IMR-90 (cell line): Measurements from ENCODE around the gene RNF182. TPM values are rescaled to one million over a fixed set of nuclear protein-coding genes. Genes with fewer than 3 reads are reported as not detected.
A peak's percentile ranks its signal among the peaks of the same experiment; 100 is the strongest.

Experiments
- ATAC-seq: fragments of 200-7000 bp; cut with Tn5 transposase; 2 replicates; pipeline ENCODE4 v1.9.1; 2020; ENCODE audit warnings: low read depth, mild to moderate bottlenecking, moderate library complexity
- BruUV-seq: library from RNA; stranded (reverse); fragments of 400-500 nt; replicated peaks from 2 replicates; lab custom pipeline; 2021; lab: Mats Ljungman, UMichigan
- CTCF ChIA-PET: fragments of 300-600 bp; formaldehyde crosslinking; extraction: SDS; loops from one replicate; lab custom pipeline; 2021; ENCODE audit warnings: antibody characterized with exemption; lab: Yijun Ruan, JAX
- POLR2A ChIA-PET: fragments of 300-600 bp; sonication (Branson Sonifier 250); formaldehyde crosslinking; loops from one replicate; lab custom pipeline; 2022; ENCODE audit warnings: antibody characterized with exemption; ENCODE audit not compliant: unreplicated experiment; lab: Charles Lee
- DNase-seq: peaks from one replicate; pipeline ENCODE4 v3.0.0; 2013
- H2AFZ ChIP-seq: replicated peaks from 2 replicates; pipeline ENCODE3; 2013; ENCODE audit warnings: low read length, mild to moderate bottlenecking; ENCODE audit not compliant: poor library complexity
- H2AK5ac ChIP-seq: 2 replicates; pipeline ENCODE4 v1.6.1; 2013; ENCODE audit warnings: low read depth, low read length, inconsistent platforms
- H2AK9ac ChIP-seq: replicated peaks from 2 replicates; pipeline ENCODE3; 2013; ENCODE audit warnings: mild to moderate bottlenecking, low read depth, low read length, moderate library complexity; ENCODE audit not compliant: poor library complexity
- H2BK120ac ChIP-seq: 2 replicates; pipeline ENCODE4 v1.6.1; 2013; ENCODE audit warnings: low read depth, low read length, inconsistent platforms
- H2BK15ac ChIP-seq: 3 replicates; pipeline ENCODE4 v1.6.1; 2013; ENCODE audit warnings: low read depth, low read length, inconsistent platforms
- H2BK20ac ChIP-seq: 2 replicates; pipeline ENCODE4 v1.6.1; 2013; ENCODE audit warnings: low read depth, mild to moderate bottlenecking, inconsistent platforms, low read length, moderate library complexity
- H2BK5ac ChIP-seq: 2 replicates; pipeline ENCODE4 v1.6.1; 2013; ENCODE audit warnings: mild to moderate bottlenecking, low read depth, low read length, inconsistent platforms; ENCODE audit not compliant: poor library complexity, severe bottlenecking
- H3K14ac ChIP-seq: replicated peaks from 2 replicates; pipeline ENCODE4 v1.6.1; 2013; ENCODE audit warnings: low read depth, low read length, inconsistent platforms
- H3K18ac ChIP-seq: 2 replicates; pipeline ENCODE4 v1.6.1; 2013; ENCODE audit warnings: low read depth, low read length, control low read depth
- H3K23ac ChIP-seq: 2 replicates; pipeline ENCODE4 v1.6.1; 2013; ENCODE audit warnings: low read depth, low read length, inconsistent platforms
- H3K27ac ChIP-seq: 2 replicates; pipeline ENCODE4 v1.5.1; 2013; ENCODE audit warnings: mild to moderate bottlenecking, control low read depth, low read length; ENCODE audit not compliant: insufficient read depth
- H3K27me3 ChIP-seq: 2 replicates; pipeline ENCODE4 v1.6.1; 2013; ENCODE audit warnings: low read length; ENCODE audit not compliant: control insufficient read depth, insufficient read depth
- H3K36me3 ChIP-seq: 2 replicates; pipeline ENCODE4 v1.6.1; 2013; ENCODE audit warnings: low read length, mixed read lengths; ENCODE audit not compliant: control insufficient read depth, insufficient read depth
- H3K4ac ChIP-seq: 2 replicates; pipeline ENCODE4 v1.6.1; 2013; ENCODE audit warnings: low read depth, low read length, inconsistent platforms
- H3K4me1 ChIP-seq: 2 replicates; pipeline ENCODE4 v1.6.1; 2013; ENCODE audit warnings: low read length, mixed read lengths; ENCODE audit not compliant: control insufficient read depth, insufficient read depth
- H3K4me2 ChIP-seq: 2 replicates; pipeline ENCODE4 v1.6.1; 2013; ENCODE audit warnings: low read depth, mild to moderate bottlenecking, control low read depth, low read length, moderate library complexity
- H3K4me3 ChIP-seq: 2 replicates; pipeline ENCODE4 v1.5.1; 2013; ENCODE audit warnings: low read depth, mild to moderate bottlenecking, control low read depth, low read length, moderate library complexity; ENCODE audit not compliant: insufficient read depth
- H3K56ac ChIP-seq: 2 replicates; pipeline ENCODE4 v1.6.1; 2013; ENCODE audit warnings: low read length, inconsistent platforms; ENCODE audit not compliant: insufficient read depth; ENCODE audit errors: extremely low read depth
- H3K79me1 ChIP-seq, 2 experiments: 2 replicates each; pipeline ENCODE4 v1.6.1; 2013; ENCODE audit warnings: low read length in 2 of 2, inconsistent platforms in 1 of 2, low read depth in 1 of 2
- H3K9ac ChIP-seq: 2 replicates; pipeline ENCODE4 v1.6.1; 2013; ENCODE audit warnings: low read depth, low read length, control low read depth
- H3K9me1 ChIP-seq: 2 replicates; pipeline ENCODE4 v1.6.1; 2013; ENCODE audit warnings: low read length, inconsistent platforms; ENCODE audit not compliant: insufficient read depth
- H3K9me3 ChIP-seq: 2 replicates; pipeline ENCODE4 v1.6.1; 2013; ENCODE audit warnings: low read length; ENCODE audit not compliant: control insufficient read depth, insufficient read depth
- H4K20me1 ChIP-seq: 2 replicates; pipeline ENCODE4 v1.6.1; 2013; ENCODE audit warnings: low read length, inconsistent platforms; ENCODE audit not compliant: insufficient read depth
- H4K5ac ChIP-seq: 2 replicates; pipeline ENCODE4 v1.6.1; 2013; ENCODE audit warnings: mild to moderate bottlenecking, low read depth, low read length, control low read depth
- H4K8ac ChIP-seq, 2 experiments: 2 replicates each; pipeline ENCODE4 v1.6.1; 2013; ENCODE audit warnings: low read depth in 2 of 2, low read length in 2 of 2, control low read depth in 1 of 2, inconsistent platforms in 1 of 2
- H4K91ac ChIP-seq: 2 replicates; pipeline ENCODE4 v1.6.1; 2013; ENCODE audit warnings: low read depth, low read length, inconsistent platforms; ENCODE audit not compliant: insufficient read depth
- BHLHE40 ChIP-seq: fragments of 150-350 bp; IDR thresholded peaks from 2 replicates; pipeline ENCODE4 v1.6.1; 2016; ENCODE audit warnings: mild to moderate bottlenecking, low read depth, low read length
- CEBPB ChIP-seq: IDR thresholded peaks from 2 replicates; pipeline ENCODE4 v1.6.1; 2012; ENCODE audit warnings: low read depth, low read length, improper control_type of control experiment
- CTCF ChIP-seq: conservative IDR thresholded peaks from 2 replicates; pipeline ENCODE4 v1.5.1; 2012; ENCODE audit warnings: mild to moderate bottlenecking, low read depth, low read length, improper control_type of control experiment
- ELK1 ChIP-seq: fragments of 150-350 bp; IDR thresholded peaks from 2 replicates; pipeline ENCODE4 v1.6.1; 2016; ENCODE audit warnings: low read depth, mild to moderate bottlenecking, low read length, moderate library complexity, borderline replicate concordance
- FOS ChIP-seq: fragments of 150-350 bp; IDR thresholded peaks from 2 replicates; pipeline ENCODE4 v1.6.1; 2016; ENCODE audit warnings: low read depth, low read length
- MAFK ChIP-seq: IDR thresholded peaks from 2 replicates; pipeline ENCODE4 v1.6.1; 2012; ENCODE audit warnings: low read depth, low read length, improper control_type of control experiment
- MAZ ChIP-seq: IDR thresholded peaks from 2 replicates; pipeline ENCODE4 v1.6.1; 2012; ENCODE audit warnings: low read depth, mild to moderate bottlenecking, low read length, improper control_type of control experiment, moderate library complexity, borderline replicate concordance
- MXI1 ChIP-seq: IDR thresholded peaks from 2 replicates; pipeline ENCODE4 v1.6.1; 2012; ENCODE audit warnings: low read depth, mild to moderate bottlenecking, low read length, moderate library complexity, borderline replicate concordance
- POLR2A ChIP-seq: IDR thresholded peaks from 2 replicates; pipeline ENCODE4 v1.6.1; 2012; ENCODE audit warnings: mild to moderate bottlenecking, low read depth, low read length
- RAD21 ChIP-seq: IDR thresholded peaks from 2 replicates; pipeline ENCODE4 v1.6.1; 2012; ENCODE audit warnings: low read length, improper control_type of control experiment
- RCOR1 ChIP-seq: IDR thresholded peaks from 2 replicates; pipeline ENCODE4 v1.6.1; 2012; ENCODE audit warnings: mild to moderate bottlenecking, low read length, improper control_type of control experiment; ENCODE audit not compliant: insufficient replicate concordance
- RFX5 ChIP-seq: IDR thresholded peaks from 2 replicates; pipeline ENCODE4 v1.8.0; 2012; ENCODE audit warnings: low read depth, mild to moderate bottlenecking, low read length, moderate library complexity
- SMC3 ChIP-seq: fragments of 150-350 bp; IDR thresholded peaks from 2 replicates; pipeline ENCODE4 v1.6.1; 2016; ENCODE audit warnings: low read depth, mild to moderate bottlenecking, antibody characterized with exemption, low read length, moderate library complexity
- WGBS, 2 experiments: methylation state at CpG; one replicate each; pipeline versions ENCODE4 v1.1.5 to v1.1.7; 2013; ENCODE audit warnings: missing lambda C conversion rate in 2 of 2; ENCODE audit not compliant: insufficient read length in 1 of 2; ENCODE audit errors: extremely low coverage in 2 of 2; 5-methylcytosine and 5-hydroxymethylcytosine counted together
- dilution Hi-C: fragments of 300-500 bp; cut with HindIII; formaldehyde crosslinking; loops from one replicate; pipeline ENCODE4 v1.14.3; 2018; ENCODE audit warnings: low sequenced_read_pairs; ENCODE audit not compliant: unreplicated experiment
- in situ Hi-C: fragments of 300-500 bp; cut with MboI; formaldehyde crosslinking; loops from 3 replicates; pipeline ENCODE4 v1.14.3; 2019; ENCODE audit warnings: low sequenced_read_pairs, inconsistent platforms, mixed read lengths
- intact Hi-C: fragments of 100-400 bp; cut with micrococcal nuclease; formaldehyde crosslinking; loops from 2 replicates; pipeline ENCODE4 v1.10.0; 2022
- polyA plus RNA-seq, 3 experiments: library from polyadenylated mRNA; depleted of rRNA; stranded (reverse); fragments of >200 nt; gene quantifications; 2 replicates each; pipeline ENCODE4 v1.2.3, GENCODE V29; 2012; ENCODE audit warnings: low replicate concordance in 1 of 3
- total RNA-seq: library from RNA; depleted of rRNA; stranded (reverse); fragments of >200 nt; gene quantifications from 2 replicates; pipeline ENCODE4 v1.2.3, GENCODE V29; 2012

Gene RNF182
- total and polyA plus RNA-seq, 2 of the 4 experiments (the other 2 are of a cell fraction) = 4.1 to 9.1 TPM

DNA sequence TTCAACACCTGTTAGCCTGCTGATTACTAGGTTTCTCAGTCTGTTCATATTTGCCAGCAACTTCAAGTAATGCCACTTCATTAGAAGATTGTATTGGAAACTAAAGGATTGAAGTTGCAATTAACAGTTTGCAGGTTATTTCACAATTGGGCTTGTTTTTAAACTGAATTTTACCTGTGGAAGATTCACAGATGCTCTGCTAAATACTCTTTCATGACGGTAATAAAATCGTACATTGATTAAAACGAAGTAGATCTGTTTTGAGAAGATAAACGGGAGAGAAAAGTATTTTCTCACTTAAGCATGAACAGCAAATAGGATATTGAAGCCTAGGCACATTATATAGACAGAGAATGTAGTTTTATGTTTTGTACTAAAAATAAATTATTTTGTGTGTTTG lies 1.6 kb downstream of the RNF182 start:
- TF ChIP-seq RCOR1 (no peak), RAD21 (no peak), FOS (no peak), POLR2A (no peak), CEBPB (no peak), BHLHE40 (no peak), MAFK (no peak), MAZ (no peak), RFX5 (no peak), CTCF (no peak), MXI1 (no peak), SMC3 (no peak), ELK1 (no peak)
- H3K4me3 ChIP-seq = no peak overlapping the region

More for the DNA sequence above, 1.6 kb downstream of the RNF182 start:
- POLR2A ChIA-PET = interaction anchor here (0.6 kb wide), 1 partner anchor 644 kb away, joined by 6 read pairs; no protein-coding TSS in a partner anchor
- Histone ChIP-seq H2BK5ac (no peak overlapping the region), H2BK15ac (no peak overlapping the region), H2AFZ (no peak overlapping the region), H3K9me1 (no peaks in the 10 kb centered on the region), H4K5ac (no peak overlapping the region), H2AK9ac (no peak overlapping the region), H3K36me3 (no peaks in the 10 kb centered on the region), H3K4ac (no peak overlapping the region), H3K56ac (no peak overlapping the region), H3K4me1 (peaks cover 2% of the 10 kb centered on the region), H2BK20ac (no peak overlapping the region), H4K20me1 (no peaks in the 10 kb centered on the region), H3K79me1 (peaks cover 0 to 8% of the 10 kb centered on the region in 2 experiments; a peak in 3 of 4 replicates), H4K8ac (no peak overlapping the region), H2BK120ac (no peak overlapping the region), H2AK5ac (no peak overlapping the region), H3K4me2 (no peak overlapping the region), H3K27me3 (peaks cover 4% of the 10 kb centered on the region; the same call in 1 of the 2 replicates), H3K9me3 (no peaks in the 10 kb centered on the region; the same call in 1 of the 2 replicates), H3K9ac (no peak overlapping the region), H4K91ac (no peak overlapping the region), H3K23ac (peak overlapping the region; percentile 37; the same call in 1 of the 2 replicates), H3K27ac (no peak overlapping the region), H3K14ac (no peak overlapping the region), H3K18ac (no peak overlapping the region)
- intact Hi-C loops (no loop called here), in situ Hi-C loops (no loop called here), dilution Hi-C loops (no loop called here)
- ATAC-seq = no peak
- no peak for DNase-seq
- WGBS, 2 experiments = no CpG with 5 or more reads among the region's 4 CpGs
- CTCF ChIA-PET = interaction anchor here (0.5 kb wide), 1 partner anchor 1671 kb away, joined by 3 read pairs; no protein-coding TSS in a partner anchor
- no TSS peak for BruUV-seq
